ENCODE measurements around the gene ZFP36L2. TPM values are rescaled to one million over a fixed set of nuclear protein-coding genes. Genes with fewer than 3 reads are reported as not detected.

The ZFP36L2 gene
- total RNA-seq, 4 donors from 2014 or later: 114 to 305 (median 208) TPM

GRCh38 chr2:43197588-43197896 lies 28.9 kb downstream of the ZFP36L2 start:
- no peak for DNase-seq
- no peaks in the 10 kb centered on the region for H3K36me3 ChIP-seq
- no peak overlapping the region for H3K27ac ChIP-seq
- no peak overlapping the region for H3K4me3 ChIP-seq
- intact Hi-C loops (cut with DNase I; ENCODE audit: low total_unique reads) (no loop called here), in situ Hi-C loops (cut with MboI; ENCODE audit: low pct_ligation_motif_present in 1 of 4, low pct_unique_long_range_greater_than_20kb in 1 of 4, low sequenced_read_pairs in 3 of 4) (no loop called here)
- H3K27me3 ChIP-seq: no peaks in the 10 kb centered on the region
- no peaks in the 10 kb centered on the region for H3K9me3 ChIP-seq
- TF ChIP-seq EP300 (IDR thresholded peaks at IDR 0.05; ENCODE audit: low read depth): no peak
- TF ChIP-seq CTCF (IDR thresholded peaks at IDR 0.05): no peak
- H3K4me1 ChIP-seq: peaks cover 11 to 39% (median 32%) of the 10 kb centered on the region in 4 donors
- 83 to 100% methylated on average over 1 to 5 of the region's 5 CpGs for WGBS, 2 donors (ENCODE audit: low coverage in 1 of 2)

DNA sequence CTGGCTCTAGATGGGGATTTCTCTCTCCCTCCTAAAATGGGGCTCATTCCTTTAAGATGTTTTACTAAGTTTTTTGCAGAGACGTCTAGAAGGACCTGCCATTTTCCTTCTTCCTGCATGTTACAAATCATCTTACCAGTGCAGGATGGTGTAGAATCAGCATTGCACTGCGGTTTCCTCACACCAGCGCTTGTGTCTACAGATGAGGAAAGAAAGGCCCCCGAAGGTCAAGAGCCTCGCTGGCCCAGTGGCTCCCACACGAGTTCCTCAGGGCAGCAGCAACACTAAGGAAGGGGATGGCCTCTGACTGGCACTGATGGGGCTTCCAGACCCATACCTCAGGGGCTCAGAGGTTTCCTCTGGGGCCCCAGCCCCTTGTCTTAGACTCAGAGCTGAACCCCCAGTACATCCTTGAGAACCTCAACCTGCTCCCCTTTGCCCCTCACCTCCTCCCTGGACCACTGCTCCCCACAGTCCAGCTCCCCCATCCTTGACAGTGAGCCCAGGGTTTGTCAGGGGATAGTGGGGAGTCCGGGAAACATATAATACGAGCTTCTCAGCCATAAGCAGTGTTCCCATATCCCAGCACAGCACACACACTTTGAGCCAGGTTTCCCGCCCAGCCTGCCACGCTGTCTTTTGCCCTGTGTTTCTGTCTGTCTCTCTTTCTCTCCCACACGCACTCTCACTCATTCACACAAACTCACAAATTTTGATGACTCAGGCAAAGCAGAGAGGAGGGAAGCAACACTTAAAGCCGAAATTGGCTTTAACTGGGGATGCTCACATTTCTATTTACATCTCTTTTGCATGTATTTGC lies 29.4 kb downstream of the ZFP36L2 start:
- 76% methylated on average over 12 of the region's 12 CpGs; no CpG with 5 or more reads in 1 of the 2 donors for WGBS, 2 donors (ENCODE audit: low coverage in 1 of 2)
- no peak for TF ChIP-seq CTCF (IDR thresholded peaks at IDR 0.05)
- no peak for TF ChIP-seq POLR2AphosphoS5 (IDR thresholded peaks at IDR 0.05)
- no peak for TF ChIP-seq EP300 (IDR thresholded peaks at IDR 0.05; ENCODE audit: low read depth)
- TF ChIP-seq POLR2A (IDR thresholded peaks at IDR 0.05): no peak
- no peak overlapping the region for H3K27ac ChIP-seq
- intact Hi-C loops (cut with DNase I; ENCODE audit: low total_unique reads) (no loop called here), in situ Hi-C loops (cut with MboI; ENCODE audit: low pct_ligation_motif_present in 1 of 4, low pct_unique_long_range_greater_than_20kb in 1 of 4, low sequenced_read_pairs in 3 of 4) (no loop called here)
- no peaks in the 10 kb centered on the region for H3K36me3 ChIP-seq
- DNase-seq: no peak
- no peaks in the 10 kb centered on the region for H3K9me3 ChIP-seq
- H3K4me3 ChIP-seq: no peak overlapping the region
- H3K27me3 ChIP-seq: no peaks in the 10 kb centered on the region
- H3K4me1 ChIP-seq: peaks cover 13 to 44% (median 35%) of the 10 kb centered on the region in 4 donors

DNA sequence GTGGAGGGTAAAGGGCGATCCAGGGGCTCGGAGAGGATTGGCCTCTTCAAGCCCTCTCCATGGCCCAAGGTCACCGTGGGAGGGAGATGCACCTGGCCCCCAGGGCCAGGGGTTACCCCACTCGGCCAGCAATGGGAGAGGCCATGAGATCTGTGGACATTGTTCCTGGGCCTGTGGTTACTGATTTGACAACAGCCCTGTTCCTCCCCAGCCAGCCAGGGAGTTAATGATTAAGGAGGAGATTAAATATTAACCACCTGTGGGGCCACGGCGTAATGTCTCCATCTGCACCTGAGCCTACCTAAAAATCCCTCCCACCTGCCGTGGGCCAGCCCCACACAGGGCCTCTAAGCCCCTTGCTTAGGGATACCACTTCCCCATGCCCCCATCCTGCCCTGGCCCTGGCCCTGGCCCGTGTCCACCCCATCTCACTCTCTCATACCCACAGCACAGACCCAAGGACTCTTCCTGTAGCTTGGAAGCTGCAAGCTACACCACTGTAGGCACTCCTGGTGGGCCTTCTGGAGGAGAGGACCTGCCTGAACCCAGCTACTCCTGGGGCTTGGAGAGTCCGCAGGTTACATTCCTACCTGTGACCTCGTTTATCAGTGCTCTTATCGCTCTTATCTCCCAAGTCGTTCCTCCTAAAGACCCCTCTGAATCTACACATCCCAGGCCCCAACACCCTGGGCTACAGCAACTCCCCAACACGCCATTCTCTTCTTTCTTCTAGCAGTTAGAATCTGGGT lies 32.1 kb downstream of the ZFP36L2 start:
- intact Hi-C loops (cut with DNase I; ENCODE audit: low total_unique reads) (no loop called here), in situ Hi-C loops (cut with MboI; ENCODE audit: low pct_ligation_motif_present in 1 of 4, low pct_unique_long_range_greater_than_20kb in 1 of 4, low sequenced_read_pairs in 3 of 4) (no loop called here)
- peak; percentile 78 for DNase-seq
- WGBS, 2 donors (ENCODE audit: low coverage in 1 of 2): 38 to 44% methylated on average over 5 to 13 of the region's 13 CpGs
- H3K4me1 ChIP-seq: peaks cover 13 to 51% (median 37%) of the 10 kb centered on the region in 4 donors
- peak overlapping the region; percentile 86 to 92 (median 88) for H3K27ac ChIP-seq
- no peaks in the 10 kb centered on the region for H3K27me3 ChIP-seq
- no peaks in the 10 kb centered on the region for H3K9me3 ChIP-seq
- H3K4me3 ChIP-seq: peak overlapping the region in 2 of 4 donors; percentile 3 to 36
- H3K36me3 ChIP-seq: no peaks in the 10 kb centered on the region
- TF ChIP-seq EP300 (IDR thresholded peaks at IDR 0.05; ENCODE audit: low read depth): no peak
- no peak for TF ChIP-seq CTCF (IDR thresholded peaks at IDR 0.05)
- no peak for TF ChIP-seq POLR2AphosphoS5 (IDR thresholded peaks at IDR 0.05)

- Histone ChIP-seq H3K27ac (peak overlapping the region; percentile 86 to 92 (median 88)), H3K9me3 (no peaks in the 10 kb centered on the region), H3K36me3 (no peaks in the 10 kb centered on the region), H3K27me3 (no peaks in the 10 kb centered on the region), H3K4me1 (peaks cover 13 to 51% (median 37%) of the 10 kb centered on the region in 4 donors), H3K4me3 (no peak overlapping the region)
- no peak for DNase-seq
- intact Hi-C loops (cut with DNase I; ENCODE audit: low total_unique reads) (no loop called here), in situ Hi-C loops (cut with MboI; ENCODE audit: low pct_ligation_motif_present in 1 of 4, low pct_unique_long_range_greater_than_20kb in 1 of 4, low sequenced_read_pairs in 3 of 4) (no loop called here)
- TF ChIP-seq CTCF (IDR thresholded peaks at IDR 0.05) (no peak), EP300 (IDR thresholded peaks at IDR 0.05; ENCODE audit: low read depth) (no peak), POLR2AphosphoS5 (IDR thresholded peaks at IDR 0.05) (peak in 1 of 3 donors; percentile 30), POLR2A (IDR thresholded peaks at IDR 0.05) (no peak)
- WGBS, 2 donors (ENCODE audit: low coverage in 1 of 2): 53 to 54% methylated on average over 3 to 4 of the region's 4 CpGs
Measured at GRCh38 chr2:43193652-43194120, 32.7 kb downstream of the ZFP36L2 start.

Data from transverse colon (tissue), 4 donors.